Endothelial cell of umbilical vein (primary cell): ENCODE measurements around the gene PKD1L1. TPM values are rescaled to one million over a fixed set of nuclear protein-coding genes. Genes with fewer than 3 reads are reported as not detected.

ENCODE experiments used
- BruUV-seq: library from RNA; stranded (reverse); fragments of 400-500 nt; replicated peaks from 2 replicates; lab custom pipeline; 2021; lab: Mats Ljungman, UMichigan
- CTCF ChIA-PET: fragments of 300-600, 350-600 bp; sonication (Branson Sonifier 250); formaldehyde crosslinking; loops from one replicate; lab custom pipeline; 2021; ENCODE audit warnings: antibody characterized with exemption, inconsistent platforms; lab: Charles Lee
- POLR2A ChIA-PET: fragments of 300-600, 350-600 bp; sonication (Branson Sonifier 250); formaldehyde crosslinking; loops from one replicate; lab custom pipeline; 2021; ENCODE audit warnings: antibody characterized with exemption, inconsistent platforms; lab: Charles Lee
- DNase-seq: peaks from one replicate; pipeline ENCODE4 v3.0.0-alpha.2; 2011; ENCODE audit warnings: low read depth, low spot score
- FAIRE-seq: peaks from 2 replicates; lab custom pipeline; 2011; peaks lifted over from hg19 to GRCh38; lab: Jason Lieb, UNC
- H2AFZ ChIP-seq: 2 replicates; pipeline ENCODE4 v1.6.0; 2012; ENCODE audit warnings: low read depth, low read length, control low read depth, inconsistent platforms
- H3K27ac ChIP-seq: 2 replicates; pipeline ENCODE4 v1.5.1; 2011; ENCODE audit warnings: low read depth, mild to moderate bottlenecking, control low read depth, low read length, moderate library complexity; ENCODE audit not compliant: insufficient read depth
- H3K27me3 ChIP-seq, 2 experiments: 2 replicates each; pipeline versions ENCODE4 v1.6.0 to v1.6.1; 2011; ENCODE audit warnings: low read length in 2 of 2, mixed read lengths in 1 of 2; ENCODE audit not compliant: control insufficient read depth in 2 of 2, insufficient read depth in 2 of 2
- H3K36me3 ChIP-seq, 2 experiments: 2 replicates in 1 of 2; 3 replicates in 1 of 2; pipeline ENCODE4 v1.5.1; 2011; ENCODE audit warnings: low read length in 2 of 2, mild to moderate bottlenecking in 1 of 2, moderate library complexity in 1 of 2; ENCODE audit not compliant: control insufficient read depth in 2 of 2, insufficient read depth in 2 of 2; ENCODE audit errors: extremely low read depth in 1 of 2
- H3K4me1 ChIP-seq: 3 replicates; pipeline ENCODE4 v1.5.1; 2011; ENCODE audit warnings: mild to moderate bottlenecking, low read length; ENCODE audit not compliant: control insufficient read depth, insufficient read depth; ENCODE audit errors: extremely low read depth
- H3K4me2 ChIP-seq: 2 replicates; pipeline ENCODE4 v1.6.1; 2011; ENCODE audit warnings: low read length, control low read depth, mixed read lengths; ENCODE audit not compliant: insufficient read depth
- H3K4me3 ChIP-seq, 3 experiments: fragments of 200-600 bp in 1 of 3; sonication (generic), shearing (Covaris generic) in 1 of 3; replicated peaks in 1 of 3; 2 replicates each; pipeline ENCODE4 v1.5.1; 2011 to 2016; ENCODE audit warnings: control low read depth in 3 of 3, low read length in 3 of 3, mild to moderate bottlenecking in 2 of 3, inconsistent platforms in 1 of 3, low read depth in 1 of 3, moderate library complexity in 1 of 3; ENCODE audit not compliant: insufficient read depth in 1 of 3
- H3K79me2 ChIP-seq: 2 replicates; pipeline ENCODE4 v1.6.0; 2012; ENCODE audit warnings: low read length, inconsistent platforms; ENCODE audit not compliant: control insufficient read depth, insufficient read depth
- H3K9ac ChIP-seq: replicated peaks from 2 replicates; pipeline ENCODE3; 2011; ENCODE audit warnings: low read length, control low read depth; ENCODE audit not compliant: insufficient read depth; ENCODE audit errors: extremely low read depth
- H3K9me1 ChIP-seq: replicated peaks from 3 replicates; pipeline ENCODE4 v1.6.0; 2011; ENCODE audit warnings: mild to moderate bottlenecking, low read length; ENCODE audit not compliant: control insufficient read depth, insufficient read depth; ENCODE audit errors: extremely low read depth
- H3K9me3 ChIP-seq: replicated peaks from 2 replicates; pipeline ENCODE4 v1.5.1; 2012; ENCODE audit warnings: low read length, inconsistent platforms; ENCODE audit not compliant: control insufficient read depth, insufficient read depth
- H4K20me1 ChIP-seq: replicated peaks from 2 replicates; pipeline ENCODE3; 2011; ENCODE audit warnings: mild to moderate bottlenecking, low read length; ENCODE audit not compliant: control insufficient read depth, insufficient read depth; ENCODE audit errors: extremely low read depth
- EZH2 ChIP-seq: IDR thresholded peaks from 2 replicates; pipeline ENCODE4 v1.6.1; 2012; ENCODE audit warnings: borderline replicate concordance, low read depth, mild to moderate bottlenecking, moderate library complexity, low read length, inconsistent platforms; ENCODE audit not compliant: severe bottlenecking
- GATA2 ChIP-seq: IDR thresholded peaks from 2 replicates; pipeline ENCODE4 v1.7.0; 2011; ENCODE audit warnings: low read depth, mild to moderate bottlenecking, moderate library complexity, mixed read lengths, low read length; ENCODE audit not compliant: insufficient read length, insufficient read depth
- JUN ChIP-seq: IDR thresholded peaks from 2 replicates; pipeline ENCODE4 v1.6.1; 2011; ENCODE audit warnings: borderline replicate concordance, low read depth; ENCODE audit not compliant: insufficient read length, insufficient read depth
- MYC ChIP-seq: IDR thresholded peaks from one replicate; pipeline ENCODE4 v1.6.1; 2011; ENCODE audit warnings: mild to moderate bottlenecking, low read depth, low read length
- POLR2A ChIP-seq: IDR thresholded peaks from 2 replicates; pipeline ENCODE4 v1.6.1; 2012; ENCODE audit warnings: low read depth, mild to moderate bottlenecking, control low read depth, low read length
- POLR2AphosphoS5 ChIP-seq: IDR thresholded peaks from 2 replicates; pipeline ENCODE4 v1.6.1; 2012; ENCODE audit warnings: low read depth, mild to moderate bottlenecking, control low read depth, low read length, moderate library complexity; ENCODE audit not compliant: insufficient read depth
- dilution Hi-C: fragments of 300-500 bp; cut with MboI; formaldehyde crosslinking; loops from one replicate; pipeline ENCODE4 v1.15.0; 2019; ENCODE audit warnings: low sequenced_read_pairs; ENCODE audit not compliant: extremely low pct_ligation_motif_present
- intact Hi-C: fragments of 100-400 bp; cut with micrococcal nuclease; formaldehyde crosslinking; loops from one replicate; pipeline ENCODE4 v1.10.0; 2022
- polyA plus RNA-seq, 4 experiments: library from polyadenylated mRNA; depleted of rRNA in 3 of 4; stranded (reverse) in 3 of 4; unstranded in 1 of 4; fragments of >200 nt; gene quantifications; 2 replicates each; pipeline versions ENCODE4 v1.2.1 to v1.2.3, GENCODE V29; 2011 to 2012; ENCODE audit warnings: missing spikeins in 1 of 4
- total RNA-seq: library from RNA; stranded (reverse); gene quantifications from 2 replicates; pipeline ENCODE4 v1.2.3, GENCODE V29; 2021
- TF ChIP-seq, protein P1 (sequence below): IDR thresholded peaks from 2 replicates; pipeline ENCODE4 v1.6.1; 2011; ENCODE audit not compliant: insufficient read depth, insufficient read length
- TF ChIP-seq, protein P2 (sequence below), 2 donors: IDR thresholded peaks; 1 replicate in 1 of 2; 2 replicates in 1 of 2; pipeline ENCODE4 v1.5.1; 2011; ENCODE audit warnings: low read length in 2 of 2, mild to moderate bottlenecking in 2 of 2, moderate library complexity in 2 of 2, control low read depth in 1 of 2, inconsistent platforms in 1 of 2, low read depth in 1 of 2; ENCODE audit not compliant: insufficient read depth in 1 of 2; ENCODE audit errors: extremely low read depth in 1 of 2

PKD1L1 gene
- total and polyA plus RNA-seq, 2 donors (not counting 3 experiments of a cell fraction or from before 2014, with no cell fraction given), result 4.1 to 5.9 TPM

DNA sequence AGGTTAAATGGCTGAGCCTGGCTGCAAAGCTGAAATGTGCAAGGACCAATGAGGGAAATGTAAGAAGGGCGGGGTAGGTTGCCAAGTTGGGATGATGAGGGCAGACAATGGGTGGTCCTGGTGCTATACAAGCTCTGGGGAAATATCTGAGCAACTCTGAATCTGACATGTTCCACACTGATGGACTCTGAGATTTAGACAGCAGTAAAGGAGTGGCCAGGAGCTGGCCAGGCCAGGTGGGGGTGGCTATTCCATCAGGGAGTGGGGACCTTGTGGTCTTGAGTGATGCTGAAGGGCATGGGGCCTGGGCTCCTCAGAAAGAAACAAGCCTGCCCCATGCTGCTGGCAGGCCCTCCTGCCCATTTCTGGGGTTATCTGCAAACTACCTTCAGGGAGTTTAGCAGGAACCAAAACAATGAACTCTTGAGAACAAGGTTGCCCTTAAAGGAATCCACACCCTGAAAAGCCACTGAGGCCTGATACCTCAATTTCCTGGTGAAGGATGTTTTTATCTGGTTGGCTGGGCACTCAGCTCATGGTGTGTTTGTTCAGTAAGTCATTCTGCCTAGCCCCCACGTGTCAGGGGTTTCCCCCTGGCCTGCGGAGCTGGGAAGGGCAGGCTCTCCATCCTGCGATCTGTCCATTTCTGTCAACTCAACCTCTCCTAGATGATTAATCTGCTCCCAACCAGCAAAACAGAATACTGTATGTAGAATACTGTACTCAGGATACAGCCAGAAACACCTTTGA is 223.1 kb downstream of the PKD1L1 start:
- H3K27ac ChIP-seq, result no peak overlapping the region
- no TSS peak for BruUV-seq
- FAIRE-seq, result peak; percentile 33

More for the DNA sequence above, 223.1 kb downstream of the PKD1L1 start:
- Histone ChIP-seq H3K79me2 (no peaks in the 10 kb centered on the region), H2AFZ (peak overlapping the region; percentile 38), H3K4me1 (peaks cover 11% of the 10 kb centered on the region), H3K9me1 (no peaks in the 10 kb centered on the region), H4K20me1 (no peaks in the 10 kb centered on the region), H3K9ac (no peak overlapping the region), H3K27me3 (peaks cover 0 to 2% of the 10 kb centered on the region in 2 experiments), H3K9me3 (no peaks in the 10 kb centered on the region), H3K36me3 (no peaks in the 10 kb centered on the region), H3K4me2 (no peak overlapping the region), H3K4me3 (no peak overlapping the region)
- ChIA-PET CTCF (interaction anchor here (0.8 to 1.2 kb wide), 2 partner anchors 19 to 94 kb away, joined by 3 to 4 read pairs; no protein-coding TSS in a partner anchor), POLR2A (no interaction called here)
- dilution Hi-C loops, result no loop called here
- TF ChIP-seq JUN (no peak), GATA2 (peak; percentile 28), EZH2 (no peak), POLR2AphosphoS5 (no peak), MYC (no peak), POLR2A (no peak)
- TF ChIP-seq, protein P1, sequence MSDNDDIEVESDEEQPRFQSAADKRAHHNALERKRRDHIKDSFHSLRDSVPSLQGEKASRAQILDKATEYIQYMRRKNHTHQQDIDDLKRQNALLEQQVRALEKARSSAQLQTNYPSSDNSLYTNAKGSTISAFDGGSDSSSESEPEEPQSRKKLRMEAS, result no peak
- TF ChIP-seq, protein P2, sequence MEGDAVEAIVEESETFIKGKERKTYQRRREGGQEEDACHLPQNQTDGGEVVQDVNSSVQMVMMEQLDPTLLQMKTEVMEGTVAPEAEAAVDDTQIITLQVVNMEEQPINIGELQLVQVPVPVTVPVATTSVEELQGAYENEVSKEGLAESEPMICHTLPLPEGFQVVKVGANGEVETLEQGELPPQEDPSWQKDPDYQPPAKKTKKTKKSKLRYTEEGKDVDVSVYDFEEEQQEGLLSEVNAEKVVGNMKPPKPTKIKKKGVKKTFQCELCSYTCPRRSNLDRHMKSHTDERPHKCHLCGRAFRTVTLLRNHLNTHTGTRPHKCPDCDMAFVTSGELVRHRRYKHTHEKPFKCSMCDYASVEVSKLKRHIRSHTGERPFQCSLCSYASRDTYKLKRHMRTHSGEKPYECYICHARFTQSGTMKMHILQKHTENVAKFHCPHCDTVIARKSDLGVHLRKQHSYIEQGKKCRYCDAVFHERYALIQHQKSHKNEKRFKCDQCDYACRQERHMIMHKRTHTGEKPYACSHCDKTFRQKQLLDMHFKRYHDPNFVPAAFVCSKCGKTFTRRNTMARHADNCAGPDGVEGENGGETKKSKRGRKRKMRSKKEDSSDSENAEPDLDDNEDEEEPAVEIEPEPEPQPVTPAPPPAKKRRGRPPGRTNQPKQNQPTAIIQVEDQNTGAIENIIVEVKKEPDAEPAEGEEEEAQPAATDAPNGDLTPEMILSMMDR (IDR thresholded peaks at IDR 0.05; ENCODE audit: extremely low read depth in 1 of 2, insufficient read depth in 1 of 2, low read depth in 1 of 2, low read length in 2 of 2), result no peak
- intact Hi-C loops, result no loop called here
- DNase-seq, result peak; percentile 62

Other genes starting within 250 kb of the PKD1L1 start
- gene HUS1, start 31.1 kb upstream of the PKD1L1 start, total RNA-seq, result 45.0 and 49.7 TPM in 2 replicates
- gene HUS1, start 31.1 kb upstream of the PKD1L1 start, polyA plus RNA-seq, result 18.1 and 21.4 TPM in 2 replicates
- not detected in 2 replicates for gene SUN3, start 80.6 kb upstream of the PKD1L1 start, total RNA-seq
- not detected in 2 replicates for gene SUN3, start 80.6 kb upstream of the PKD1L1 start, polyA plus RNA-seq
- not detected in 2 replicates for gene C7orf57, start 87.1 kb upstream of the PKD1L1 start, total RNA-seq
- gene C7orf57, start 87.1 kb upstream of the PKD1L1 start, polyA plus RNA-seq, result not detected in 2 replicates
- 53.6 and 60.7 TPM in 2 replicates for gene UPP1, start 140.8 kb upstream of the PKD1L1 start, total RNA-seq
- gene UPP1, start 140.8 kb upstream of the PKD1L1 start, polyA plus RNA-seq, result 66.0 and 71.0 TPM in 2 replicates
- gene ABCA13, start 223.0 kb upstream of the PKD1L1 start, total RNA-seq, result 0.09 and 0.11 TPM in 2 replicates
- gene ABCA13, start 223.0 kb upstream of the PKD1L1 start, polyA plus RNA-seq, result 0.01 and 0.05 TPM in 2 replicates